Mesendoderm (in vitro differentiated cells): ENCODE measurements around the gene SKIC8.

Source experiments
- DNase-seq: peaks from one replicate; pipeline ENCODE4 v3.0.0; 2013
- H2AK5ac ChIP-seq: 2 replicates; pipeline ENCODE4 v1.6.1; 2013; ENCODE audit warnings: low read length, inconsistent platforms
- H2BK120ac ChIP-seq: 2 replicates; pipeline ENCODE4 v1.6.1; 2013; ENCODE audit warnings: low read depth, mild to moderate bottlenecking, low read length, moderate library complexity, mixed read lengths
- H2BK15ac ChIP-seq: replicated peaks from 2 replicates; pipeline ENCODE4 v1.6.1; 2013; ENCODE audit warnings: low read depth, mild to moderate bottlenecking, moderate library complexity
- H2BK5ac ChIP-seq: 2 replicates; pipeline ENCODE4 v1.6.1; 2013; ENCODE audit warnings: low read length, inconsistent platforms
- H3K18ac ChIP-seq: 2 replicates; pipeline ENCODE4 v1.6.1; 2013; ENCODE audit warnings: mild to moderate bottlenecking, low read length, mixed read lengths
- H3K23ac ChIP-seq: one replicate; pipeline ENCODE4 v1.6.1; 2013; ENCODE audit warnings: low read length
- H3K27ac ChIP-seq: 2 replicates; pipeline ENCODE4 v1.5.1; 2013; ENCODE audit warnings: low read depth, mild to moderate bottlenecking, inconsistent platforms, low read length, moderate library complexity
- H3K27me3 ChIP-seq: 2 replicates; pipeline ENCODE4 v1.6.1; 2013; ENCODE audit warnings: low read length, control low read depth, mild to moderate bottlenecking, inconsistent platforms; ENCODE audit not compliant: insufficient read depth, poor library complexity
- H3K36me3 ChIP-seq: 2 replicates; pipeline ENCODE4 v1.6.1; 2013; ENCODE audit warnings: low read length, inconsistent platforms; ENCODE audit not compliant: control insufficient read depth, insufficient read depth
- H3K4ac ChIP-seq: one replicate; pipeline ENCODE4 v1.6.1; 2013; ENCODE audit warnings: low read depth, mild to moderate bottlenecking, low read length, moderate library complexity
- H3K4me1 ChIP-seq: 2 replicates; pipeline ENCODE4 v1.6.1; 2013; ENCODE audit warnings: low read depth, low read length, inconsistent platforms; ENCODE audit not compliant: control insufficient read depth
- H3K4me2 ChIP-seq: 2 replicates; pipeline ENCODE4 v1.6.1; 2013; ENCODE audit warnings: low read length
- H3K4me3 ChIP-seq: 2 replicates; pipeline ENCODE4 v1.5.1; 2013; ENCODE audit warnings: mild to moderate bottlenecking, low read length
- H3K56ac ChIP-seq: one replicate; pipeline ENCODE4 v1.6.1; 2013; ENCODE audit warnings: low read length
- H3K79me1 ChIP-seq: 2 replicates; pipeline ENCODE4 v1.6.1; 2013; ENCODE audit warnings: low read length, inconsistent platforms
- H3K79me2 ChIP-seq: 2 replicates; pipeline ENCODE4 v1.6.1; 2013; ENCODE audit warnings: mild to moderate bottlenecking, low read length; ENCODE audit not compliant: control insufficient read depth, insufficient read depth
- H3K9ac ChIP-seq: 2 replicates; pipeline ENCODE4 v1.6.1; 2013; ENCODE audit warnings: low read length, inconsistent platforms
- H4K5ac ChIP-seq: one replicate; pipeline ENCODE4 v1.6.1; 2013; ENCODE audit warnings: low read length
- H4K8ac ChIP-seq: one replicate; pipeline ENCODE4 v1.6.1; 2013; ENCODE audit warnings: low read depth, mild to moderate bottlenecking, control low read depth, low read length, moderate library complexity
- WGBS: extraction: QIAGEN DNeasy Blood & Tissue Kit; methylation state at CpG from one replicate; pipeline ENCODE4 v1.1.7; 2013; ENCODE audit warnings: low lambda C conversion rate, missing lambda C conversion rate; ENCODE audit not compliant: insufficient coverage; ENCODE audit errors: extremely low coverage; 5-methylcytosine and 5-hydroxymethylcytosine counted together

Gene SKIC8

DNA sequence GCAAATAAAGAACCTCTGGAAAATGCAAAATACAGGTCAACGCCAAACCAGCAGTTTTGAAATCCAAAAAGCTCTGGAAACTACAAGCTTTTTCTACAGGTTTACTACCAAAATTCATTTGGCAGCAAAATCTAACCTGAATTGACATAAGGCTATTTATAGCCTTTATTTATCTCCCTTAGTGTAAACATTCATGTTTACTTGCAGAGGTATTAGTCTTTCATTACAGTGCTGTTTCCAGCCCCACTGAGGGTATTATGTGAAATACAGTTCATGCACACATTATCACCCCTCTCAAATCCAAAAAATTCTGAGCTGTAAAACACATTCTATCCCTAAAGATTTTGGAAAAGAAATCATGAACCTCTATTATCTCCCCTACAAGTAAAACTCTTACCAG lies 7.2 kb downstream of the SKIC8 start:
- H3K4me2 ChIP-seq, result no peak overlapping the region
- H2AK5ac ChIP-seq, result no peak overlapping the region
- H3K27me3 ChIP-seq, result no peaks in the 10 kb centered on the region
- H4K5ac ChIP-seq, result no peak overlapping the region
- no peaks in the 10 kb centered on the region for H3K4me1 ChIP-seq
- no peak overlapping the region for H4K8ac ChIP-seq
- no peak overlapping the region for H3K23ac ChIP-seq
- H3K56ac ChIP-seq, result no peak overlapping the region
- no peak for DNase-seq
- no peaks in the 10 kb centered on the region for H3K79me1 ChIP-seq
- peaks cover 3% of the 10 kb centered on the region for H3K36me3 ChIP-seq
- no peak overlapping the region for H2BK15ac ChIP-seq
- H2BK5ac ChIP-seq, result no peak overlapping the region
- no peak overlapping the region for H3K9ac ChIP-seq
- WGBS, result no CpG with 5 or more reads among the region's 1 CpG
- H3K18ac ChIP-seq, result no peak overlapping the region
- H3K4ac ChIP-seq, result no peak overlapping the region
- H3K27ac ChIP-seq, result no peak overlapping the region
- H2BK120ac ChIP-seq, result no peak overlapping the region
- no peak overlapping the region for H3K4me3 ChIP-seq
- H3K79me2 ChIP-seq, result no peaks in the 10 kb centered on the region

DNA sequence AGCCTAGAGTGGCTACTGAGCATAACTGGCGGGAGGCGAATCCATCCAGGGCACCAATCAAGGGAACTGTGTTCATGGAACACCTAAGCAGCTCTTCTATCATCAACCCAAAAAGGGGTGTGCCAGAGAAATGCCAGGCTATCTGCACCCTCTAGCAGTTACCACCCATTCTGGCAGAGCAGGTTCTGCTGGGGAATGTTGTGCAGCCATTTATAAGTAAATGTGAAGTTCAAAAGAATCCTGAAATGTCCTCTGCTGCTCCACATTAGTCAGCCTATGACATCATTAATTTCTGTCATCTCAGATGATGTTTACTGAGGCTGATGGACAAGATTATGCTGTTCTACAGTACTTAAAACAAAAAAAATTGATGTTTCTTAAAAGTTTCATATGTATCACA lies 7.7 kb downstream of the SKIC8 start:
- Histone ChIP-seq H2AK5ac (no peak overlapping the region), H3K4ac (no peak overlapping the region), H3K18ac (no peak overlapping the region), H3K79me2 (no peaks in the 10 kb centered on the region), H3K27me3 (no peaks in the 10 kb centered on the region), H3K9ac (no peak overlapping the region), H3K23ac (no peak overlapping the region), H3K56ac (no peak overlapping the region), H3K4me1 (no peaks in the 10 kb centered on the region), H2BK120ac (no peak overlapping the region), H3K79me1 (no peaks in the 10 kb centered on the region), H4K5ac (no peak overlapping the region), H3K4me3 (no peak overlapping the region), H3K36me3 (peaks cover 3% of the 10 kb centered on the region), H4K8ac (no peak overlapping the region), H2BK15ac (no peak overlapping the region), H3K27ac (no peak overlapping the region), H2BK5ac (no peak overlapping the region), H3K4me2 (no peak overlapping the region)
- DNase-seq, result no peak
- no CpG with 5 or more reads among the region's 2 CpGs for WGBS

DNA sequence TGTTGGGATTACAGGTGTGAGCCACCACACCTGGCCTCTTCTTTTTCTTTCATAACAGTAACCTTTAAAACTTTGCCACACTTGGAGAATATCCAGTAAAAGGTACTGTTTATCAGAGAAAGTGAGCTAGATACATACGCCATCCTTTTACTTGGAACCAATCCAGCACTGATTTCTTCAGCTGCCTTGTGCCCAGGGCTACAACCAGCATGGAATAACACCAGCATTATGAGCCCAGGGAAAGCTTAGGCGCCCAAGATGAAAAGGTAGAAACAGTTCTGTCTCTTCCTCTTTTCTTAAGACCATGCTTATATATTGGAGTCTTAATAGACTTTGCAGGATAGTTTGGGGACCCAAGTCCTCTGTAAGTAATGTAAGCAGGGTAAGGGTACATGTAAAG lies 8.4 kb downstream of the SKIC8 start:
- no peak overlapping the region for H3K4me2 ChIP-seq
- H2BK5ac ChIP-seq, result no peak overlapping the region
- no peak overlapping the region for H3K4me3 ChIP-seq
- no peak overlapping the region for H3K56ac ChIP-seq
- no peak overlapping the region for H4K8ac ChIP-seq
- H3K79me2 ChIP-seq, result no peaks in the 10 kb centered on the region
- H3K4ac ChIP-seq, result no peak overlapping the region
- no peak for DNase-seq
- WGBS, result no CpG with 5 or more reads among the region's 2 CpGs
- H3K27me3 ChIP-seq, result no peaks in the 10 kb centered on the region
- H3K27ac ChIP-seq, result no peak overlapping the region
- no peaks in the 10 kb centered on the region for H3K79me1 ChIP-seq
- peaks cover 3% of the 10 kb centered on the region for H3K36me3 ChIP-seq
- no peaks in the 10 kb centered on the region for H3K4me1 ChIP-seq
- H2BK15ac ChIP-seq, result no peak overlapping the region
- no peak overlapping the region for H2BK120ac ChIP-seq
- no peak overlapping the region for H4K5ac ChIP-seq
- H2AK5ac ChIP-seq, result no peak overlapping the region
- no peak overlapping the region for H3K18ac ChIP-seq
- no peak overlapping the region for H3K23ac ChIP-seq
- no peak overlapping the region for H3K9ac ChIP-seq

- peaks cover 3% of the 10 kb centered on the region for H3K36me3 ChIP-seq
- H3K27me3 ChIP-seq, result no peaks in the 10 kb centered on the region
- H2AK5ac ChIP-seq, result no peak overlapping the region
- H3K23ac ChIP-seq, result no peak overlapping the region
- no peaks in the 10 kb centered on the region for H3K4me1 ChIP-seq
- no peak for DNase-seq
- H3K4ac ChIP-seq, result no peak overlapping the region
- no peak overlapping the region for H4K8ac ChIP-seq
- no peak overlapping the region for H3K56ac ChIP-seq
- no peak overlapping the region for H3K4me3 ChIP-seq
- H3K18ac ChIP-seq, result no peak overlapping the region
- no CpG with 5 or more reads among the region's 3 CpGs for WGBS
- H2BK15ac ChIP-seq, result no peak overlapping the region
- H3K27ac ChIP-seq, result no peak overlapping the region
- no peak overlapping the region for H2BK5ac ChIP-seq
- no peaks in the 10 kb centered on the region for H3K79me2 ChIP-seq
- no peak overlapping the region for H4K5ac ChIP-seq
- no peak overlapping the region for H3K9ac ChIP-seq
- no peak overlapping the region for H2BK120ac ChIP-seq
- H3K4me2 ChIP-seq, result no peak overlapping the region
- H3K79me1 ChIP-seq, result no peaks in the 10 kb centered on the region
These were observed 9.2 kb downstream of the SKIC8 start for GRCh38 chr15:78290222-78290621.

DNA sequence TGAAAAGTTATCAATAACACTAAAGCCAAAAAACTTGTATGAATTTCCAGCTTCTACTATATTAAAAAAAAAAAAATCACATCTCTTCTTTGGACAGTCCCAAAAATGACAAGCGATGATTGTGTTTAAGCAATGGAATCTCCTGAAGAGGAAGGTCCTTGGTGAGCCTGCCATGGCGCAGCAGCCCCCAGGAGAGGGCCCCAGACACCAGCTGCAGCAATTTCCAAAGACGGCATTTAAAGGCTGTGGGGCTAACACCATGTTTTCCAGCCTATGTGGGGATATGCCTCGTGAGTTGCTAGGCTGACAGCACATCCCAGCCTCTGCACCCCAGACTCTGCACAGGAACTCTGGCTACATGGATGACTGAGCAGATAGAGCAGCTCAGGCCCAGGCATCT lies 14.7 kb downstream of the SKIC8 start:
- no peak overlapping the region for H3K18ac ChIP-seq
- no peak overlapping the region for H2BK15ac ChIP-seq
- H2BK5ac ChIP-seq, result no peak overlapping the region
- H3K4ac ChIP-seq, result no peak overlapping the region
- no peaks in the 10 kb centered on the region for H3K79me2 ChIP-seq
- H2AK5ac ChIP-seq, result no peak overlapping the region
- H3K4me1 ChIP-seq, result no peaks in the 10 kb centered on the region
- H3K4me3 ChIP-seq, result no peak overlapping the region
- H3K79me1 ChIP-seq, result no peaks in the 10 kb centered on the region
- no peak overlapping the region for H3K9ac ChIP-seq
- DNase-seq, result no peak
- no peaks in the 10 kb centered on the region for H3K27me3 ChIP-seq
- peaks cover 8% of the 10 kb centered on the region for H3K36me3 ChIP-seq
- no peak overlapping the region for H3K23ac ChIP-seq
- H3K4me2 ChIP-seq, result no peak overlapping the region
- H3K56ac ChIP-seq, result no peak overlapping the region
- no peak overlapping the region for H3K27ac ChIP-seq
- no peak overlapping the region for H4K8ac ChIP-seq
- no peak overlapping the region for H2BK120ac ChIP-seq
- WGBS, result no CpG with 5 or more reads among the region's 4 CpGs
- H4K5ac ChIP-seq, result no peak overlapping the region

GRCh38 chr15:78282324-78282723 lies 17.1 kb downstream of the SKIC8 start:
- Histone ChIP-seq H3K4me3 (no peak overlapping the region), H2BK15ac (no peak overlapping the region), H3K4me2 (no peak overlapping the region), H3K79me1 (no peaks in the 10 kb centered on the region), H2AK5ac (no peak overlapping the region), H3K79me2 (no peaks in the 10 kb centered on the region), H3K56ac (no peak overlapping the region), H2BK120ac (no peak overlapping the region), H2BK5ac (no peak overlapping the region), H3K9ac (no peak overlapping the region), H3K18ac (no peak overlapping the region), H3K36me3 (peaks cover 5% of the 10 kb centered on the region), H3K23ac (no peak overlapping the region), H4K8ac (no peak overlapping the region), H3K27me3 (no peaks in the 10 kb centered on the region), H4K5ac (no peak overlapping the region), H3K27ac (no peak overlapping the region), H3K4me1 (no peaks in the 10 kb centered on the region), H3K4ac (no peak overlapping the region)
- WGBS, result no CpG with 5 or more reads among the region's 2 CpGs
- DNase-seq, result no peak
